Measurements from ENCODE around the gene PARP3.

DNA sequence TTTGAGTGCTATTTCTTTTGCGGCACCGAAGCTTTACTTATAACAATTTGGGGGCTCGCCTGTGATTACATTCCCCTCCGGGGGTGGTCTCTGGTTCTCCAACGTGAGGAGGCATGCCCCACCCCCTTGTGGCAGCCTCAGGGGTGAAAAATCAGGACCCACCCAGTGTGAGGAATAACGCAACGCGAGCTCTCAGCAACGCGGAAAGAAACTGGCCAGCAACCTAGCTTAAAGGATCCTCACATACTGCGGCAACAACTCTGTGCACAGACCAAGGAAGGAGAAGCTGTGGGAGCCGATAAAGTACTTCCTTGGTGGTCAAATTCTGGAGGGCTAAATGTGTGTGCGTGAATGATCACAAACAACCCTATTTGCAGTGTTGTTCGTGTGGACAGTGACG, 44.8 kb upstream of the PARP3 start:
- TF ChIP-seq, protein P1, sequence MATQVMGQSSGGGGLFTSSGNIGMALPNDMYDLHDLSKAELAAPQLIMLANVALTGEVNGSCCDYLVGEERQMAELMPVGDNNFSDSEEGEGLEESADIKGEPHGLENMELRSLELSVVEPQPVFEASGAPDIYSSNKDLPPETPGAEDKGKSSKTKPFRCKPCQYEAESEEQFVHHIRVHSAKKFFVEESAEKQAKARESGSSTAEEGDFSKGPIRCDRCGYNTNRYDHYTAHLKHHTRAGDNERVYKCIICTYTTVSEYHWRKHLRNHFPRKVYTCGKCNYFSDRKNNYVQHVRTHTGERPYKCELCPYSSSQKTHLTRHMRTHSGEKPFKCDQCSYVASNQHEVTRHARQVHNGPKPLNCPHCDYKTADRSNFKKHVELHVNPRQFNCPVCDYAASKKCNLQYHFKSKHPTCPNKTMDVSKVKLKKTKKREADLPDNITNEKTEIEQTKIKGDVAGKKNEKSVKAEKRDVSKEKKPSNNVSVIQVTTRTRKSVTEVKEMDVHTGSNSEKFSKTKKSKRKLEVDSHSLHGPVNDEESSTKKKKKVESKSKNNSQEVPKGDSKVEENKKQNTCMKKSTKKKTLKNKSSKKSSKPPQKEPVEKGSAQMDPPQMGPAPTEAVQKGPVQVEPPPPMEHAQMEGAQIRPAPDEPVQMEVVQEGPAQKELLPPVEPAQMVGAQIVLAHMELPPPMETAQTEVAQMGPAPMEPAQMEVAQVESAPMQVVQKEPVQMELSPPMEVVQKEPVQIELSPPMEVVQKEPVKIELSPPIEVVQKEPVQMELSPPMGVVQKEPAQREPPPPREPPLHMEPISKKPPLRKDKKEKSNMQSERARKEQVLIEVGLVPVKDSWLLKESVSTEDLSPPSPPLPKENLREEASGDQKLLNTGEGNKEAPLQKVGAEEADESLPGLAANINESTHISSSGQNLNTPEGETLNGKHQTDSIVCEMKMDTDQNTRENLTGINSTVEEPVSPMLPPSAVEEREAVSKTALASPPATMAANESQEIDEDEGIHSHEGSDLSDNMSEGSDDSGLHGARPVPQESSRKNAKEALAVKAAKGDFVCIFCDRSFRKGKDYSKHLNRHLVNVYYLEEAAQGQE (IDR thresholded peaks at IDR 0.05; ENCODE audit: low read depth), result no peak
- TF ChIP-seq RAD21 (IDR thresholded peaks at IDR 0.05; ENCODE audit: low read depth) (no peak), CEBPB (IDR thresholded peaks at IDR 0.05) (no peak), TAF1 (IDR thresholded peaks at IDR 0.05; ENCODE audit: low read depth) (no peak), TCF12 (IDR thresholded peaks at IDR 0.05; ENCODE audit: low read depth) (no peak), EP300 (IDR thresholded peaks at IDR 0.05; ENCODE audit: borderline replicate concordance) (no peak), EGR1 (IDR thresholded peaks at IDR 0.05) (no peak), FOXM1 (IDR thresholded peaks at IDR 0.05; ENCODE audit: borderline replicate concordance, low read depth) (no peak), CREB1 (IDR thresholded peaks at IDR 0.05; ENCODE audit: low read depth) (no peak), ZBTB7A (IDR thresholded peaks at IDR 0.05; ENCODE audit: low read depth) (no peak), NFIC (IDR thresholded peaks at IDR 0.05) (no peak)
- TF ChIP-seq, protein P2, sequence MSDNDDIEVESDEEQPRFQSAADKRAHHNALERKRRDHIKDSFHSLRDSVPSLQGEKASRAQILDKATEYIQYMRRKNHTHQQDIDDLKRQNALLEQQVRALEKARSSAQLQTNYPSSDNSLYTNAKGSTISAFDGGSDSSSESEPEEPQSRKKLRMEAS (IDR thresholded peaks at IDR 0.05), result no peak
- TF ChIP-seq, protein P3, sequence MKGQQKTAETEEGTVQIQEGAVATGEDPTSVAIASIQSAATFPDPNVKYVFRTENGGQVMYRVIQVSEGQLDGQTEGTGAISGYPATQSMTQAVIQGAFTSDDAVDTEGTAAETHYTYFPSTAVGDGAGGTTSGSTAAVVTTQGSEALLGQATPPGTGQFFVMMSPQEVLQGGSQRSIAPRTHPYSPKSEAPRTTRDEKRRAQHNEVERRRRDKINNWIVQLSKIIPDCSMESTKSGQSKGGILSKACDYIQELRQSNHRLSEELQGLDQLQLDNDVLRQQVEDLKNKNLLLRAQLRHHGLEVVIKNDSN (IDR thresholded peaks at IDR 0.05), result no peak
